PC-9 (cell line): ENCODE data around the gene HSPA12A. TPM values are rescaled to one million over a fixed set of nuclear protein-coding genes. Genes with fewer than 3 reads are reported as not detected.

Experiments
- BruUV-seq: library from RNA; stranded (reverse); fragments of 400-500 nt; replicated peaks from 2 replicates; lab custom pipeline; 2021; lab: Mats Ljungman, UMichigan
- CTCF ChIA-PET: fragments of 300-600 bp; sonication (Branson Sonifier 250); formaldehyde crosslinking; loops from one replicate; lab custom pipeline; 2022; ENCODE audit warnings: antibody characterized with exemption; lab: Charles Lee
- POLR2A ChIA-PET: fragments of 300-600 bp; sonication (Branson Sonifier 250); formaldehyde crosslinking; loops from one replicate; lab custom pipeline; 2022; ENCODE audit warnings: antibody characterized with exemption; ENCODE audit not compliant: unreplicated experiment; lab: Charles Lee
- DNase-seq, 2 experiments: peaks; one replicate each; pipeline versions ENCODE4 v3.0.0 to v3.0.0-alpha.2; 2015 to 2022; ENCODE audit warnings: mixed read lengths in 1 of 2
- H2AFZ ChIP-seq: fragments of 200-600 bp; sonication (generic); 2 replicates; pipeline ENCODE4 v1.8.1; 2017; ENCODE audit warnings: antibody characterized with exemption
- H3F3A ChIP-seq: fragments of 200-600 bp; sonication (generic); 2 replicates; pipeline ENCODE4 v1.8.1; 2017; ENCODE audit warnings: antibody characterized with exemption, mild to moderate bottlenecking, low read depth; ENCODE audit not compliant: insufficient read depth
- H3K27ac ChIP-seq: fragments of 200-600 bp; sonication (generic); 2 replicates; pipeline ENCODE4 v1.6.1; 2016; ENCODE audit warnings: mixed run types
- H3K27me3 ChIP-seq: fragments of 200-600 bp; sonication (generic); 2 replicates; pipeline ENCODE4 v1.6.1; 2016; ENCODE audit warnings: low read depth, mixed run types; ENCODE audit not compliant: insufficient read depth
- H3K36me3 ChIP-seq: fragments of 200-600 bp; sonication (generic); 2 replicates; pipeline ENCODE4 v1.6.1; 2016; ENCODE audit warnings: low read depth, mixed run types
- H3K4me1 ChIP-seq: fragments of 200-600 bp; sonication (generic); replicated peaks from 2 replicates; pipeline ENCODE4 v1.6.1; 2016; ENCODE audit warnings: mixed run types; ENCODE audit not compliant: insufficient read depth
- H3K4me2 ChIP-seq: fragments of 200-600 bp; sonication (generic); 2 replicates; pipeline ENCODE4 v1.6.1; 2017; ENCODE audit warnings: mixed run types
- H3K4me3 ChIP-seq: fragments of 200-600 bp; sonication (generic); 2 replicates; pipeline ENCODE4 v1.6.1; 2016; ENCODE audit warnings: mixed run types
- H3K79me2 ChIP-seq: fragments of 200-600 bp; sonication (generic); 2 replicates; pipeline ENCODE4 v1.6.1; 2017; ENCODE audit warnings: low read depth, mixed run types
- H3K9me2 ChIP-seq: fragments of 200-600 bp; sonication (generic); 2 replicates; pipeline ENCODE4 v1.8.1; 2017; ENCODE audit warnings: mild to moderate bottlenecking; ENCODE audit not compliant: insufficient read depth
- H3K9me3 ChIP-seq: fragments of 200-600 bp; sonication (generic); 2 replicates; pipeline ENCODE4 v1.8.1; 2016; ENCODE audit warnings: low read depth; ENCODE audit not compliant: insufficient read depth
- H4K20me1 ChIP-seq: fragments of 200-600 bp; sonication (generic); 2 replicates; pipeline ENCODE4 v1.8.1; 2017; ENCODE audit not compliant: insufficient read depth
- CTCF ChIP-seq: fragments of 200-600 bp; sonication (generic); conservative IDR thresholded peaks from 2 replicates; pipeline ENCODE4 v1.6.1; 2017; ENCODE audit warnings: mixed run types, antibody characterized with exemption, mild to moderate bottlenecking, moderate library complexity
- EZH2 ChIP-seq: fragments of 200-600 bp; sonication (generic); IDR thresholded peaks from 2 replicates; pipeline ENCODE4 v1.8.0; 2017; ENCODE audit warnings: antibody characterized with exemption, low read depth
- intact Hi-C: fragments of 100-400 bp; cut with micrococcal nuclease; formaldehyde crosslinking; loops from one replicate; pipeline ENCODE4 v1.10.0; 2022; ENCODE audit not compliant: unreplicated experiment
- total RNA-seq: library from RNA; stranded (reverse); gene quantifications from 2 replicates; pipeline ENCODE4 v1.2.3, GENCODE V29; 2021

The HSPA12A gene
- total RNA-seq, 1 experiment from 2014 or later = 12.1 TPM

- Histone ChIP-seq H3K27ac (no peak overlapping the region), H3K9me3 (no peaks in the 10 kb centered on the region), H3K9me2 (no peaks in the 10 kb centered on the region), H3K36me3 (no peaks in the 10 kb centered on the region), H3K79me2 (no peaks in the 10 kb centered on the region), H3K4me2 (no peak overlapping the region), H4K20me1 (no peaks in the 10 kb centered on the region), H3F3A (no peaks in the 10 kb centered on the region), H2AFZ (no peak overlapping the region), H3K4me1 (no peaks in the 10 kb centered on the region), H3K27me3 (peaks cover 7% of the 10 kb centered on the region; the same call in 1 of the 2 replicates), H3K4me3 (no peak overlapping the region)
- ChIA-PET POLR2A (no interaction called here), CTCF (no interaction called here)
- TF ChIP-seq CTCF = no peak
- no peak for TF ChIP-seq EZH2
- BruUV-seq = no TSS peak
- no peak for DNase-seq
- intact Hi-C loops = no loop called here
Measured at GRCh38 chr10:116660860-116661259, 81.5 kb downstream of the HSPA12A start.

GRCh38 chr10:116659049-116659670 is 83.2 kb downstream of the HSPA12A start:
- no peak overlapping the region for H3K4me2 ChIP-seq
- no peaks in the 10 kb centered on the region for H3K9me2 ChIP-seq
- TF ChIP-seq EZH2 (no peak), CTCF (no peak)
- no peak overlapping the region for H3K4me3 ChIP-seq
- H3K79me2 ChIP-seq = no peaks in the 10 kb centered on the region
- no peaks in the 10 kb centered on the region for H3K4me1 ChIP-seq
- H3K27me3 ChIP-seq = peaks cover 20% of the 10 kb centered on the region; the same call in 1 of the 2 replicates
- H3K9me3 ChIP-seq = no peaks in the 10 kb centered on the region
- no peak for DNase-seq
- ChIA-PET CTCF (no interaction called here), POLR2A (no interaction called here)
- H4K20me1 ChIP-seq = no peaks in the 10 kb centered on the region
- H2AFZ ChIP-seq = no peak overlapping the region
- no TSS peak for BruUV-seq
- H3F3A ChIP-seq = no peaks in the 10 kb centered on the region
- intact Hi-C loops = no loop called here
- H3K27ac ChIP-seq = no peak overlapping the region
- no peaks in the 10 kb centered on the region for H3K36me3 ChIP-seq

- H3K27me3 ChIP-seq = peaks cover 30% of the 10 kb centered on the region; the same call in 1 of the 2 replicates
- TF ChIP-seq CTCF (no peak), EZH2 (no peak)
- H3K79me2 ChIP-seq = no peaks in the 10 kb centered on the region
- no peaks in the 10 kb centered on the region for H4K20me1 ChIP-seq
- ChIA-PET CTCF (no interaction called here), POLR2A (no interaction called here)
- H3K4me2 ChIP-seq = no peak overlapping the region
- no peaks in the 10 kb centered on the region for H3K4me1 ChIP-seq
- H3F3A ChIP-seq = no peaks in the 10 kb centered on the region
- no peak overlapping the region for H2AFZ ChIP-seq
- H3K4me3 ChIP-seq = no peak overlapping the region
- intact Hi-C loops = no loop called here
- H3K9me3 ChIP-seq = no peaks in the 10 kb centered on the region
- DNase-seq = no peak
- no peaks in the 10 kb centered on the region for H3K36me3 ChIP-seq
- BruUV-seq = no TSS peak
- H3K9me2 ChIP-seq = no peaks in the 10 kb centered on the region
- no peak overlapping the region for H3K27ac ChIP-seq
Measured at GRCh38 chr10:116657863-116658551, 84.4 kb downstream of the HSPA12A start.
